Stimulated activated CD8-positive, alpha-beta memory T cell treated with anti-CD3 and anti-CD28 coated beads, Interleukin-12 subunit alpha, Interleukin-12 subunit beta, amount 100 ng/mL, for 1 hour (primary cell): Measurements from ENCODE around the gene SMPX.

Experiments used
- DNase-seq: peaks from one replicate; pipeline ENCODE4 v3.0.0-alpha.2; 2020; ENCODE audit warnings: low read depth

The SMPX gene

DNA sequence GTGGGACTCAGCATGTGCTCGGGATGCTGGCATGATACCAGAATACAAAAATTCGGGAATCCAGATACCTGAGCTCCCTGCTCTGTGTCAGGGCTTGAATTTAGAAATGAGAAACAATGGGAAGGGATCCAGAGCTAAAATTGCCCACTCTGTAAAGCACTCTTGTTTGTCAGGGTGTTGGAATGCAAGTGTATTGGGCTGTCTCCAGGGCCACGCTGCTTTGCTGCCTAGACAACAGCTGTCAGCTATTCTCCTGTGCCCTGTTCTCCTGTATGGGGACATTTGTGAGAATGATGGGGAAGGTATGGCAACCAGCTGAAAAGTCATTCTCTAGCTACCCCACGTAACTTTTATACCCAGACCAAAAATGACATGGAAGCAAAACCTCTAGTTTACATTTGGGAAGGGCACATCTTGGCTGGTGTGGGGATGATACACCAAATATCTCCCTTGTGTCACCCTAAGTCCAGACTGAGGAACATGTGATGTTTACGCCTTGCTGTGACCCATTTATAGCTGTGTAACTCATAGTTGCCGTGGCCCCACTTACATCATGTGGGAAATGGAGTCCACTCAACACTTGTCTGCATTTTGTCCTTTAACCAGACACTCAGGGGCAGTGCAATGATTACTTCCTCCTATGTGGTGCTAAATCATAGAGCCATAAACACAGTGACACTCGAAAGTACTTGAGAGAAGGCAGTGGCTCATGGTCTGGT is 46.6 kb downstream of the SMPX start:
- no peak for DNase-seq

DNA sequence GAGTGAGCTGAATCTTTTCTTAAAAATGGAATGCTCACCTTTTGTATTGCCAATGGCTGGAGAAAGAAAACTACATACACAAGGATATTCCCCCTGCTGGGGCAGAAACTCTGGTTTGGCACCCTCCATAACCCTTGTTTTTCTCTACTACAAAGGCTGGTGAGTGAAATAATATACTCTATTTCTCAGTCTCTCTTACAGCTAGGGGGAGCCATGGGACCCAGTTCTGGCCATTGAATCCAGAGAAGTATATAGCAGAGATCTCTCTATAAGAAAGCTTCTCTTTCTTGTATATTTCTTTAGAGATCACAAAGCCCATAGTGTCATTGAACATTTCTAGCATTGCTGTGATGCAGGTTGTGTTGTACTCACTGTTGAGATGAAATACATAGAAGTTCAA is 49.8 kb downstream of the SMPX start:
- DNase-seq, result no peak

DNA sequence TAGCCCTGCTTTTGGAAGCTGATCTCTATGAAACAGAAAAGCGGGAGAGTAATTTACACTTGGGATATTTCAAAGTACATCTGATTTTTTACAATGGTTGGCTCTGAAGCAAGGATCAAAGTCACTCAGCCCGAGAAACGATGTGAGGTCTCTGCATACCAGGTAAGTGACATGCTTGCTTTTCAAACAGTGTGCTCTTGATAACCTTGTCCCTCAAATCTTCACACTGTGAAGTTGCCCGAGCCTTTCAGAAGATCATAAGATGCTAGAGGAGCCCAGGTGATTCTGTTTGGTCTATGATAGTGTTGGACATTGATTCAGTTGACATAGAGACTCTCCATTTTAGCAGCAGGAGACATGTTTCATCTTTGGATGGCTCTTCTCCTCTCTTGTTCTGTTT is 52.7 kb downstream of the SMPX start:
- no peak for DNase-seq

DNA sequence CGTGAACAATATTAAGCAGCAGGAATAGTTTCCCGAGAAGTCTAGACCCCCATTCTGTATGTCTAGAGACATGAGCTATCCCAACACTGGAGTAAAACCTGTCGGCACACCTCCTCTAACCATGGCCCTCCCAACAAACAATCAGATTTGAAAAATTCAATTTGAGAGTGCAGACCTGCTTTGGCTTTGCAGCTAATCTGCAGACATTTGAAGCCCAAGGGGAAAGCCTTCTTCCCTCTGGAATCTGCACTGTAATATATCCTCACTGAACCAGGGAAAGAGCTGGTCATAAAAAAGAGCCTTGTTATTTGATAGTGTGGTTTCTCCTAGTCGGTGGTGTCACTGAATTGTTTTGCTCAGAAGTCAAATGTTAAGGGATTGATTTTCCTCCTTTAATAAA is 55.2 kb downstream of the SMPX start:
- DNase-seq, result no peak

DNA sequence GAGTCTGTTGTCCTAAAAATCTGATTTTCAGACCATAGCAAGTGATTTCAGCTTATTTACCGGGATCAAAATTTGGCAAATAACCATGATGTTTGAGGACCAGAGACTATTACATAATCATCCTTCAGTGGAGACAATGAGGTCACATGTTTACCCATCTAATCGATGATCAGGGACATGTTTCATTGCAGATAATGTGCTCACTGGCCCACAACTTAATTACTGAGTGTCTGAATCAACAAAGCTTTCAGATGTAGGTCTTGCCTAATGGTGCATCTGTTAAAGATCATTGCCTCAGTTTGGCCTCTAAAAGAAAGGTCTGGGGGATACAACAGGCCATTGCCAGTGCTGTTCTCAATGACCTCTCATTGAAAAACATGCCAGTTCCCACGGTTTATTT is 56.9 kb downstream of the SMPX start:
- DNase-seq, result no peak

DNA sequence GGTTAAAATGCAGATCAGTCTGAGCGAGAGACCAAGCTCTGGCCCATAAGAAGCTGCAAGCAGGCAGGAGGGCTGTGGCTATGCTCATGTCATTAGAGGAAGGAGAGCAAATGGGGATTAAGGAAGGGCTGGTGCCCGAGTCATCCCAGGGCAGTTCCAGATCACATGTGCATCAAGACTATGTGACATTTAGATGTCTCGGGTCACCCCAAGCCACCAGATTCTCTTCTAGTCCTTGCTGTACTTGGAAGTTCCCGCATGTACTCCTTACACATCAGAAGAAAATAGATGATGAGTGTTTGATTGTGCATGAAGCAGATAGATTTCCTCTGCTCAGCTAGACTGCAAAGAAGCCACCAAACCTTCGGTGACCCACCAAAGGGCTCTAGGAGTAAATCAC is 57.6 kb downstream of the SMPX start:
- no peak for DNase-seq

DNA sequence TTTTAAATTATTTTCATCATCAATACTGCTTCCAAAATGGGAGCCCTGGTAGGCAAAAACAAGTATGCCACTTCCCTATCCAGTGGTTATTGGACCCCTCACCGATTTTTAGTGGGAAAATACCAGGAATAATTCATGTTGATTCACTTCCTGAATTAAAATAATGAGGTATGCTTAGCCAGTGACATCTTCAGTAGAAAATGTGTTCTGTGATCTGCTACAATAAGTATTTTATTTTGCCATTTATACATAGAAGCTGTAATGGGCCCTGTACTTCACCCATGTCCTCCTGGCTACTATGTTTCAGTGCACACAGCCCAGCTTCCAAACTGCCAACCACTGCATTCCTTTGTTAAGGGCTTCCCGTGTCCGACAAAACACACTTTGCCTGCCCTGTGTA is 58.8 kb downstream of the SMPX start:
- DNase-seq, result no peak

DNA sequence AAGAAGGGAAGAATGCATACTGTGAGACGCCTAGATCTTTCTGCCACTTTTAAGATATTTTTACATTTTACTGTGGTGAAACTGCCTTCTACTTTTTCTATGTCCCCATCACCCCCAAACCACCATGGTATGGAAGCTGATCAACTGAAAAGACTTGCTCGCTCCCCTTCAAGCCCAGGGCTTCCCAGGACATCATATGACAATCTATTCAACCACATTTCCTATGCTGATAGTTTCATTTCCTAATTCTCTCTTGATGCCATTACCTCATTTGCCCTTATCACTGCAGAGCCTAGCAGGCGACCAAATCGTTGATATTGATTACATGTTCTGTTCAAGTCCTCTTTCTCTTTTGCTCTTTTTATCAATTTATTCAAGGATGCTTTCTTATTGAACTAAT is 59.6 kb downstream of the SMPX start:
- DNase-seq, result no peak

DNA sequence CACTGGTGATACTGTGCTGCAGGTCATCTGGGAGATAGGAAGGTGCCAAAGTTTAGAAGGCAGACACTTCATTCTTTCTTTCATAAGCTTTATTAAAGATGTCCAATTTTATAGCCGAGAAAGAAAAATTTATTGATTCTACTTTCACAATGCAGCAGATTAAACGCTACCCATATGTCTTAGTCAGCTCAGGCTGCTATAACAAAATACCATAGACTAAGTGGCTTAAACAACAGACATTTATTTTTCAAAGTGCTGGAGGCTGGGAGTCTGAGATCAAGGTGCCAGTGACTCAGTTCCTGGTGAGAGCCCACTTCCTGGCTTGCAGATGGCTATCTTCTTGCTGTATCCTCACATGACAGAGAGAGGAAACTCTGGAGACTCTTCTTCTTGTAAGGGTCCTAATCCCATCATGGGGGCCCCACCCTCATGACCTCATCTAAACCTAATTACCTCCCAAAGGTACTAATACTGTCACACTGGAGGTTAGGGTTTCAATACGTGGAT is 66.4 kb downstream of the SMPX start:
- DNase-seq, result no peak

DNA sequence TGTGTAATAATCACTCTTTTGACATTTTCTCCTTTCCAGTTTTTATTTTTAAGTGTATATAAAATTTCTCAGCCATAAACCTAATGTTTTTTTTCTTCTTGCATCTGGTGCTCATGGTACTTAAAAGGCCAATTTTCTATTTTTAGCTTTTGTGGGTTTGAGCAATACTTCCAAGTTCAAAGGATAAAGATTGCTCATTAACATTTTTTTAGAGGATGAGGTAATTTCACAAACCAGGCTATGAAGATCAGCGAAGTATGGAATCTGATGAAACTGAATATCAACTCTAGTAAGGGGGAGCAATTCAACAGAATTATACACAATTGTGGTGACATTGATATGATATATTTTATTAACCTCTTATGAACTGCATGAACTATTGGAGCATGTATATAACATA is 74.0 kb downstream of the SMPX start:
- no peak for DNase-seq

DNA sequence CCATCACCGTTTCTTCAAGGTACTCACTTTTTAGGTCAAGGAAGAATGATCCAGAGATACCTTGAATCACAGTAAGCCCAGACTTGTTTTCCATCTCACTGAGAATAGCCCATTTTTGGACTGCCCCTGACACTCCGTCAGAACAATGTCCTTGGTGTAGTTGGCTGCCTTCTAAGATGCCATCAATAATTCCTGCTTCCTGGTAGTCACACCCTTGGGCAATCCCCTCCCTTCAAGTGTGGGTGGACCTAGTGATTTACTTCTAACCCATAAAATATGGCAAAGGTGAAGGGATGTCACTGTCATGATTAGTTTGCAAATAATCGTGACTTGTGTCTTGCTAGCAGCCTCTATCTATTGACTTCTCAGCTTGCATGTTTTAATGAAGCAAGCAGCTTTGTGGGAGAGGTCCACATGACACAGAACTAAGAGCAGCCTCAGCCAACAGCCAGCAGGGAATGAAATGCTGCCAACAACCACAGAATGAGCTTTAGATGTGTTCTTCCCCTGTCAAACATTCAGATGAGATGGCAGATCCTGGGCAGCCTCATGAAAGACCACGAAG is 79.8 kb downstream of the SMPX start:
- no peak for DNase-seq

DNA sequence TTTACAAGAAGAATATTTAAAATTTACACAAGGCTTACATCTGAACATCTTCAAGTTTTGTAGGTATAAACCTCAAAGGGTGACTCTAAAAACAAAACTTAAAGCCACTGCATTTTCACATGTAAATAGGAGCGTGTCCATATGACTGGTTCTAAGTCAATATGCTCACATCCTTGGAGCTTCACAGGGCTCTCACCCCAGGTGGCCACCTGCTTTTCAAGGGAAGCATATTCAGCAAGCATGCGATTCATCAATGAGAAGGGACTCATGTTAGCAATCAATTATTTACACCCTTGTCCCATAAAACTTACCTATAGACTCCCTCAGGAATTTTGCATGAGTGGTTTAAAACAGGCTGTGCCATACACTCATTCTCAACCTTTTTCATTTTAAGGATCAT is 82.0 kb downstream of the SMPX start:
- DNase-seq, result no peak

DNA sequence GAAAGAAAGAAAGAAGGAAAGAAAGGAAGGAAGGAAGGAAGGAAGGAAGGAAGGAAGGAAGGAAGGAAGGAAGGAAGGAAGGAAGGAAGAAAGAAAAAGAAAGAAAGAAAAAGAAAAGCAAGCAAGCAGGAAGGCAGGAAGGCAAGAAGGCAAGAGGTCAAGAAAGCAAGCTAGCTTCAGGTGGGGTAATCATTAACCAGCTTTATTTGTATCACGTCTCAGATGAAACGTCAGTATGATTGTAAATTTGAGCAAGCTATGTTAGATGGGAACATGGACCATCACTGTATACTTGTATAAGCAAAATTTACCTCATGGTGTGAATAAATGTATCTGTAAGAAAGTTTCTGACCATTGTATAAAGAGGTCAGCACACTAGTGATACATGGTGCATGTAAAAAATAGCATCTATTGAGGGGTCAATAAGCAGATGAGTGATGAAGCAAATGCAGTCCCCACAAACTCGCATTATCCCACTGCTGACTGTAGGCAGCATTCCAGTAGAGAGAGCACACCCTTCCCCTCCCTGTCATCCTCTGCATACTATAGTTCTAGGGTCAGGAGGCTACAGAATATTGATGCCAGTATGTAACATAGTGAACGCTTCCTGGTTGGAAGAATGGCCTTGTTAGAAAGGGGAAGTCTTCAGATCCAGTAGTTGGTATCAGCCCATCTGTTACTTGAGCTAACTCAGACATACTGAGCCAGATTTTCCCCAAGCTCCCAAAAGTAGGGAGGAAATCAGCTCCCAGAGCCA is 83.3 kb downstream of the SMPX start:
- DNase-seq, result no peak

DNA sequence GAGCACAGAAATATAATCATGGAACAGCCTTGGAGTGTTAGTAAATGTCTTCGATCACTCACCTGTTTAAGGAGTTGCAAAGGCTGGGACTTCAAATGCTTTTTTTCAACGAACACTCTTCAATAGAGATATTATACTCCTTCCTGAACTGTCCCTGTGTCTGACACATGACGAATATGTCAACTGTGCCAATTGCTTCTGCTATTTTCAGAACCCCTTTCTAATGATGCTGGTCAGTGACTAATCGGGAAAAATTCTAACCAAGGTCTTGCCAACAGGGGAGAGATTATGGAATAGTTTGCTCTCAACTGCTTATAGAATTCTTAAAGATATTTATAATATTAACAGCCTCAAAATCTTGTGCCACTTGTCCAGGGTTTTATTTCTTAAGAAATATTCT is 91.2 kb downstream of the SMPX start:
- no peak for DNase-seq

DNA sequence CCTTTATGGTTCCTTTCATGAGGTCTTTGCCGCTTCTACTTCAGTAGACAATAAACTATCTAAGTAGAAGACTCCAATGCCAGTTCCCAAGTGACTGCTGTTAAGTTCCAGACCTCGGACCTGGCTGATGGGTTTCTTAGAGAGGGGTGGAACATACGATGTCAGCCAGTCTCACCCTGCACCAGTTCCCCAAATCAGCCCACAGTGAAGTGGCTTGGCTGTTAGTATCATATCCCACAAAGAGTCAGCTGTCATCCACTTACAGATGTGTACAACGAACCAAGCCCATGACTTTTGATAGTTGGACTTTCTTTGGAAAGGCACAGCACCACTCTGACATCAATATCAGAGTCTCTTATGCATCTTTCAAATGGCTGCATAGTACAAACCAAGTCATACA is 91.7 kb downstream of the SMPX start:
- no peak for DNase-seq

DNA sequence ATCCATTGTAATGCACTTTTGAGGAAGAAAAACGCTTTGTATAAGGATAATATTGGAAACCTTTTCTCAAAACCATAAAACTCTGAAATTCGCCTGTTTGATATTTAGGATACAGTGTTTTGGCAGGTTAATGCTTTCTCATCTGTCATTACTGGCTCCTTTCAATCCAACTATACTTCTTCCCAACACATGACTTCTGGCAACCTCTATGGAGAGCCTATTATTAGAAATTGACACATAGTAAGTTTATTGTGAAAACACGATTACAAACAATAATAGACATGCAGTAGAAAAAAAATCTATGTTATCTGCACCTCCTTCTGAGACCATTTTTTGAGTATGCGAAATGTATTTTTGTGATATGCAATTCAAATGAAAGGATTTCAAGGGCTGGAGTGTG is 95.2 kb downstream of the SMPX start:
- no peak for DNase-seq

DNA sequence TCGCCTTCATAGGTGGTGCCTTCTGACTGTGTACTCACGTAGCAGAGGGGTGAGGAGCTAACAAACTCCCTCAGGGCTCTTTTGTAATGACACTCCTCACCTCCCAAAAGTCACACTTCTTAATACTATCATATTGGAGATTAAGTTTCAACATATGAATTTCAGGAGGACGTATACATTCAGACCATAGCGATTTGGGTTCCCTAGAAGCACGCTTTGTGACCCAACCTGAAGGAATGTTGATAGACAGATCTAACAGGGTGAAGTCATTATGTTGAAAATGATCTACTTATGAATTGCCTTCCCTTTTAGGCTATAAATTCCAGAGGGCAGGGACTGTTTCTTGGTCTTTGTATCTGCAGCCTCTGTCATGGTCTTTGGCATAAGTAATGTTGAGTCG is 96.6 kb downstream of the SMPX start:
- DNase-seq, result no peak

DNA sequence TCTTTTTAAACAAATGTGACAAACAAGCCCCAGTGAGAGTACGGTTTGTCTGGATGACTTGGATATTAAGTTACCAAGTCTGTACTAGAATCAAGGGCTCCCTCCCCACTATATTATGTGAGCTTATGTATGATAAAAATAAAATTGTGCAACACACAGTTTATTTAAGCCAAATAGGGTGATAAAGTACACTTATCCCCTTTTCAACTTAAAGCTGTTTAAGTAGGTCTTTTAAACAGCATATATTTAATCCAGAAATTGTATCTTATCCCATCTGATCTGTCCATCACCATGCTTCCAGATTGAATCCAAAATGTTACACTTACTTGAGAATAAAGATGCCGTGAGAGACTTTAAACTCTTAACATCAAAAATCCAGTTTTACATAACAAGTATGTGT is 97.8 kb downstream of the SMPX start:
- no peak for DNase-seq

DNA sequence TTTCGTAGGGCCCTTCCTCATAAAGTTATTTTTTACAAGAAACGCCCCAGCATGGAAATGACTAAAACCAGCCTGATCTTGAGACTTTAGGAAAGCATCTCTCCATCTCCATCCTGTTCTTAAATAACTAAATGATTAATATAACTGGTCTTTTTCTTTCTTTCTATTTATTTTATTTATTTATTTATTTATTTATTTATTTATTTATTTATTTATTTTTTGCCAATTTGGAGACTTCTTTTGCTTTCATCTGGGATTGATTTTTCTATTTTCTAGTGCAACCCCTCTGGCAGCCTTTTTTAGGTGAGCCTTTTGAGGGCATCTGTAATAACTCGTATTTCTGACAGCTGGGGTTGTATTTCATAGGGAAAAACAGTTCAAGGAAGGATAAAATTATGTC is 98.6 kb downstream of the SMPX start:
- no peak for DNase-seq

DNA sequence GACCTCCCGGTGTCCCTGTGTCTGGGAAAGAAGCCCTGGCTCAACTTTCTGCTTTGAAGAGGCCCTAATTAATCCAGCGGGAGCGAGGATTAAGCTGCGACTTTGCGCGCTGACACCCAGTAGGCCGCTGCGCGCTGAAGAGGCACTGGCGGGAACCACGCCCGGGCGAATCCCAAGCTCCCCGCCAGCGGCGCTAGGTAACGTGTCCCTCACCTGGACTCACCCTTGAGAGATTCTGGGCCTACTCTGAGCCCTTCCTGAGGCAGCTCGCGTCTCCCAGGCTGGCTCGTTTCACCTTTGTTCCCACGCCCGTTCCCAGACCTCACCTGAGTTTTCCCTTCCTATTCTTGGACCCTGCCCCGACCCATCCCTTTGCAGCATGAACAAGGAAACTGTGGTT is 99.2 kb downstream of the SMPX start:
- DNase-seq, result no peak

DNA sequence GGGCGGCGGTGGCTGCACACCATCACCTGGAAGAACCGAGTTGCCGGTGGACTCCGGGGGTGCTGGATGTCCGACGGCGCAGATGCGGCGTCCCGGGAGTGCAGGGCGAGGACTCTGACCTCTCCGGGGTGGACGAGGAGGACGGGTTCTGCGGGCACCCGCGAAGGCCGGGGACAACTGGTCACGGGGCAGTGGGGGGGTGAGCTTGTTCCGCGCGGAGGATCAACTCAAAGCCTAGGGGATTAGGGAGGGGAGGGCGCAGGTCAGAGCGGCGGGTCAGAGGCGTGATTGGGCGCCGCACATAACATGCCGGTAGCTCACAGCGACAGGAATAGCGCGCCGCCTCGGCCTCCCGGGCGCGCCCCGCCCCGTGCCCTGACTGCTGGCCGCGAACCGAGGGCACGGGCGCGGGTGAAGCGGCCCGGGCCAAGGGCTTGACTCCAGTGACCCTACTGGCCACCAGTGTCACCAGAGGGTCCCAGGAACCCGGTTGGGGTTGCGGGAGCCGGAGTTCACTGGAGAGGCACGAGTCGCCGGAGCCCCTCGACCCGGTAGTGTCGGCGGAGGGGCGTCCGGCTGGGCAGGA is 99.7 kb downstream of the SMPX start, which contains the start of gene KLHL34:
TSS of gene KLHL34 (minus strand) at position 179 of the 586 bp plus-strand sequence. CDS start 542 bp downstream, outside the sequence.
- no peak for DNase-seq

DNA sequence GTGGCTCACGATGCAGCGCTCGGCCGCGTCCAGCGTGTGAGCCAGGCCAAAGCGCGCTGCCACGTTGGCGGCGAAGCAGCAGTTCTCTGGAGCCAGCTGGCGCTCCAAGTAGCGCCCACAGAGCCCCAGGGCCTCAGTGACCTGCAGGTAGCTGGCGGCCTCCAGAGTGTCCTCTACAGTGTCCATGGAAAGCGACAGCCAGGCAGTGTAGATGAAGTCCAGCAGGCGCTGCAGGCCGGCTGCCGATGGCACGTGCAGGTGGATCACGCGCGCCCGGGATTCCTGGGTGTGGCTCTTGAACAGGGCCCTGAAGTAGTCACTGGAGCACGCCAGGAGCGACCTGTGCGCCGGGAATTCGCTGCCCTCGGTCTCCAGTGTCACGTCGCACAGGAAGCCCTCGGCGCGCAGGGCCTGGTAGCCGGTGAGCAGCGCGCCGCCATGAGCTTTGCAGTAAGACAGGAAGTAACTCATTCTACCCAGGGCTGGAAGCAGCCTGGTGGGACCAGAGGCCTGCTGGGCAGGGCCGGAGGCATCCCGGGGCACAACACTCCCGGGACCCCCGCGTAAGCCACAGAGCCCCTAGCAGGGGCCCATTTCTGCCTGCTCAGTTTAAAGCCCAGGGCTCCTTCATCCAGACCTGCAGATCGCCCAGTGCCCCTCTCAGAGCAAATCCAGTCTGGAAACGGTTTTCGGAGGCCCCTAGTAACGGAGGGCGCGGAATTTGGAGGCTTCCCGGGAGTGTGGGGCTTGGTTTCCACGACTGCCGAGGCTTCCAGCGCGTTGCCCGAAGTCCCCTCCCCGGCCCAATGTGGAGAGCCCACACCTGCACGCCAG is 100.4 kb downstream of the SMPX start:
- DNase-seq, result no peak
